Calu3 (cell line): ENCODE data around the gene TMEM82. TPM values are rescaled to one million over a fixed set of nuclear protein-coding genes. Genes with fewer than 3 reads are reported as not detected.

ENCODE experiments used
- BruUV-seq: library from RNA; stranded (reverse); fragments of 400-500 nt; replicated peaks from 2 replicates; lab custom pipeline; 2021; lab: Mats Ljungman, UMichigan
- CTCF ChIA-PET: fragments of 300-600 bp; sonication (Branson Sonifier 250); formaldehyde crosslinking; loops from one replicate; lab custom pipeline; 2022; ENCODE audit warnings: antibody characterized with exemption; lab: Charles Lee
- DNase-seq: peaks from one replicate; pipeline ENCODE4 v3.0.0; 2022
- H3K27ac Mint-ChIP-seq: one replicate; pipeline ENCODE4 v1.8.0; 2022; ENCODE audit warnings: mixed read lengths; ENCODE audit not compliant: unreplicated experiment
- H3K27me3 Mint-ChIP-seq: one replicate; pipeline ENCODE4 v1.8.0; 2022; ENCODE audit warnings: mixed read lengths; ENCODE audit not compliant: unreplicated experiment
- H3K36me3 Mint-ChIP-seq: one replicate; pipeline ENCODE4 v1.8.0; 2022; ENCODE audit warnings: mild to moderate bottlenecking, moderate library complexity, mixed read lengths; ENCODE audit not compliant: insufficient read depth, unreplicated experiment
- H3K4me1 Mint-ChIP-seq: one replicate; pipeline ENCODE4 v1.8.0; 2022; ENCODE audit warnings: mild to moderate bottlenecking, low read depth, mixed read lengths; ENCODE audit not compliant: unreplicated experiment
- H3K4me3 Mint-ChIP-seq: one replicate; pipeline ENCODE4 v1.8.0; 2022; ENCODE audit warnings: mild to moderate bottlenecking, low read depth, moderate library complexity, mixed read lengths; ENCODE audit not compliant: unreplicated experiment
- H3K9me3 Mint-ChIP-seq: one replicate; pipeline ENCODE4 v1.8.0; 2022; ENCODE audit warnings: low read depth, mixed read lengths; ENCODE audit not compliant: unreplicated experiment
- intact Hi-C: fragments of 100-400 bp; cut with micrococcal nuclease; formaldehyde crosslinking; loops from one replicate; pipeline ENCODE4 v1.10.0; 2022; ENCODE audit not compliant: unreplicated experiment
- total RNA-seq: library from RNA; stranded (reverse); gene quantifications from 2 replicates; pipeline ENCODE4 v1.2.3, GENCODE V29; 2022
- TF ChIP-seq, protein P1 (sequence below): fragments of 200-600 bp; IDR thresholded peaks from one replicate; pipeline ENCODE4 v1.8.0; 2022; ENCODE audit warnings: antibody characterized with exemption; ENCODE audit not compliant: unreplicated experiment

TMEM82 gene
- total RNA-seq, 1 experiment from 2014 or later, result not detected

DNA sequence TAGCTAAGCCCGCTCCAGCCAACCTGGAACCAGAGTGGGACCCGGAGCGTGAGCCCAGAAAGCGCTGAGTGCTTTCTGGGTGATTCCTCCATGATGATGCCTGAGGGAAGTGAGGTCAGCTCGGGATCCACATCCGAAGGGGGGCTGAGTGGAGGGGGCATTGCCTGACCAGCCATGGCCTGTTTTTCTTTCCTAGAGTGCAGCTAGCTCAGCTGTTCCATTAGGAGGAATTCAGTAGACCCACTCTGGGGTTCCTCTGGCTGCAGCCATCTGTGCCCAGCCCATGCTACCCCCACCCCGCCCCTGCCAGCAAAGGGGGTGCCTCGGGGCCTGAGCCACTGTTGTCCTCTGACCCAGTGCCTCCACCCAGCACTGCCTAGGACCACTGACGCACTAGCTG is 15.8 kb upstream of the TMEM82 start:
- Mint-ChIP-seq H3K4me1 (no peaks in the 10 kb centered on the region), H3K27ac (no peak overlapping the region), H3K4me3 (no peak overlapping the region), H3K9me3 (no peaks in the 10 kb centered on the region), H3K27me3 (no peaks in the 10 kb centered on the region), H3K36me3 (peaks cover 8% of the 10 kb centered on the region)
- no peak for DNase-seq
- BruUV-seq, result no TSS peak
- CTCF ChIA-PET, result no interaction called here
- intact Hi-C loops, result no loop called here
- TF ChIP-seq, protein P1, sequence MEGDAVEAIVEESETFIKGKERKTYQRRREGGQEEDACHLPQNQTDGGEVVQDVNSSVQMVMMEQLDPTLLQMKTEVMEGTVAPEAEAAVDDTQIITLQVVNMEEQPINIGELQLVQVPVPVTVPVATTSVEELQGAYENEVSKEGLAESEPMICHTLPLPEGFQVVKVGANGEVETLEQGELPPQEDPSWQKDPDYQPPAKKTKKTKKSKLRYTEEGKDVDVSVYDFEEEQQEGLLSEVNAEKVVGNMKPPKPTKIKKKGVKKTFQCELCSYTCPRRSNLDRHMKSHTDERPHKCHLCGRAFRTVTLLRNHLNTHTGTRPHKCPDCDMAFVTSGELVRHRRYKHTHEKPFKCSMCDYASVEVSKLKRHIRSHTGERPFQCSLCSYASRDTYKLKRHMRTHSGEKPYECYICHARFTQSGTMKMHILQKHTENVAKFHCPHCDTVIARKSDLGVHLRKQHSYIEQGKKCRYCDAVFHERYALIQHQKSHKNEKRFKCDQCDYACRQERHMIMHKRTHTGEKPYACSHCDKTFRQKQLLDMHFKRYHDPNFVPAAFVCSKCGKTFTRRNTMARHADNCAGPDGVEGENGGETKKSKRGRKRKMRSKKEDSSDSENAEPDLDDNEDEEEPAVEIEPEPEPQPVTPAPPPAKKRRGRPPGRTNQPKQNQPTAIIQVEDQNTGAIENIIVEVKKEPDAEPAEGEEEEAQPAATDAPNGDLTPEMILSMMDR, result no peak

DNA sequence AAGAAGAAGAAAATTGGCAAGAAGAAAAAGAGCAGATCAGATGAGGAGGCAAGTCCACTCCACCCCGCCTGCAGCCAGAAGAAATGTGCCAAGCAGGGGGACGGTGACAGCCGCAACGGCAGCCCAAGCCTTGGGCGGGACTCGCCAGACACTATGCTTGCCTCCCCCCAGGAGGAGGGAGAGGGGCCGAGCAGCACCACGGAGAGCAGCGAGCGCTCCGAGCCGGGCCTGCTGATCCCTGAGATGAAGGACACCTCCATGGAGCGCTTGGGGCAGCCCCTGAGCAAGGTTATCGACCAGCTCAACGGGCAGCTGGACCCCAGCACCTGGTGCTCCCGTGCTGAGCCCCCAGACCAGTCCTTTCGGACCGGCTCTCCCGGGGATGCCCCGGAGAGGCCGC is 15.3 kb upstream of the TMEM82 start:
- Mint-ChIP-seq H3K27ac (no peak overlapping the region), H3K27me3 (no peaks in the 10 kb centered on the region), H3K36me3 (peaks cover 7% of the 10 kb centered on the region), H3K4me3 (no peak overlapping the region), H3K4me1 (no peaks in the 10 kb centered on the region), H3K9me3 (no peaks in the 10 kb centered on the region)
- no peak for DNase-seq
- CTCF ChIA-PET, result no interaction called here
- BruUV-seq, result no TSS peak
- intact Hi-C loops, result no loop called here
- TF ChIP-seq, protein P1, result no peak

DNA sequence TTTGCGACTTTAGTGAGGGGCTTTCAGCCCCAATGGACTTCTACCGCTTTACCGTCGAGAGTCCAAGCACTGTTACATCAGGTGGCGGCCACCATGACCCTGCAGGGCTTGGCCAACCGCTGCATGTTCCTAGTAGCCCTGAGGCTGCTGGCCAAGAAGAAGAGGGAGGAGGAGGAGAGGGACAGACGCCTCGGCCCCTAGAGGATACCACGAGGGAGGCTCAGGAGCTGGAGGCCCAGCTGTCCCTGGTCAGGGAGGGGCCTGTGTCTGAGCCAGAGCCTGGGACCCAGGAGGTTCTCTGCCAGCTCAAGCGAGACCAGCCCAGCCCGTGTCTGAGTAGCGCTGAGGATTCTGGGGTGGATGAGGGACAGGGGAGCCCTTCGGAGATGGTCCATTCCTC is 14.9 kb upstream of the TMEM82 start:
- Mint-ChIP-seq H3K36me3 (peaks cover 7% of the 10 kb centered on the region), H3K4me3 (no peak overlapping the region), H3K27ac (no peak overlapping the region), H3K4me1 (no peaks in the 10 kb centered on the region), H3K27me3 (no peaks in the 10 kb centered on the region), H3K9me3 (no peaks in the 10 kb centered on the region)
- intact Hi-C loops, result no loop called here
- DNase-seq, result no peak
- BruUV-seq, result no TSS peak
- TF ChIP-seq, protein P1, result no peak
- CTCF ChIA-PET, result no interaction called here

DNA sequence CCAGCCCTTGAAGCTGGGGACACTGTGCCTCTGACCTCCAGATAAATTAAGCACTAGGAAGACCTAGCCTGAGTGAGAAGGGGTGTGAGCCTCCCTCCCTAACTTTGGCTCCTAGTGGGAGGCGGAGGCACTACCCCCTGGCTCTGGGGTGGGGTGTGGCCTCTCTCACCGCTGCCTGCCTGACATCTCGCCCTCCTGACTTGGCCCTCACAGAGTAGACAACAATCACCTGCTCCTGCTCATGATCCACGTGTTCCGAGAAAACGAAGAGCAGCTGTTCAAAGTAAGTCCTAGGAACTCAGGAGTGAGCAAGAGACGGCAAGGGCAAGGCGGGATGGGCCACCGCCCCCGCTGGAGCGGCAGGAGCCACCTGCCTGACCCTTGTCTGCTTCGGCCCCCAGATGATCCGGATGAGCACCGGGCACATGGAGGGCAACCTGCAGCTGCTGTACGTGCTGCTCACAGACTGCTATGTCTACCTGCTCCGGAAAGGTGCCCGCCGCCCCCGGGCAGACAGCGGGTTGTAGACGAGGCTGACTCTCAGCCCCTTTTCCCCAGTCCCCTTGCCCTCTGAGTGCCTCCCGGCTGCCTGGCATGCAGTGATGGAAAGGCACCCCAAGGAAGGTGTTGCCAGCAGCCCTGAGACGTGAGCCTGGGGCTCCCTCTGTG is 14.3 kb upstream of the TMEM82 start:
- H3K36me3 Mint-ChIP-seq, result peaks cover 7% of the 10 kb centered on the region
- no peaks in the 10 kb centered on the region for H3K27me3 Mint-ChIP-seq
- H3K4me1 Mint-ChIP-seq, result no peaks in the 10 kb centered on the region
- H3K9me3 Mint-ChIP-seq, result no peaks in the 10 kb centered on the region
- CTCF ChIA-PET, result no interaction called here
- DNase-seq, result no peak
- BruUV-seq, result no TSS peak
- intact Hi-C loops, result no loop called here
- no peak overlapping the region for H3K4me3 Mint-ChIP-seq
- TF ChIP-seq, protein P1, result no peak
- no peak overlapping the region for H3K27ac Mint-ChIP-seq
